Naive thymus-derived CD8-positive, alpha-beta T cell (primary cell): ENCODE measurements around the gene RETREG1. TPM values are rescaled to one million over a fixed set of nuclear protein-coding genes. Genes with fewer than 3 reads are reported as not detected.
A peak's percentile ranks its signal among the peaks of the same experiment; 100 is the strongest.
"Not testable (repeated sequence)": the region's sequence is repeated elsewhere in the genome, so short reads cannot be mapped to it uniquely, and the experiment has no call there.

Experiments
- ATAC-seq, 2 donors: fragments of 150-1000 bp; cut with Tn5 transposase in 1 of 2; sonication (Bioruptor Pico), chemical (Tn5 transposase) in 1 of 2; 1 replicate in 1 of 2; 2 replicates in 1 of 2; pipeline ENCODE4 v1.10.0; 2021; ENCODE audit warnings: mild to moderate bottlenecking in 2 of 2, moderate library complexity in 2 of 2
- POLR2A ChIA-PET: fragments of 350-600 bp; sonication (Branson Sonifier 250); formaldehyde crosslinking; loops from one replicate; lab custom pipeline; 2021; ENCODE audit warnings: antibody characterized with exemption; lab: Charles Lee
- DNase-seq, 10 donors: peaks; one replicate each; pipeline versions ENCODE4 v3.0.0 to v3.0.0-alpha.2; 2020 to 2022
- H3K27ac Mint-ChIP-seq, 10 donors: one replicate each; pipeline ENCODE4 v1.8.0; 2020 to 2022; ENCODE audit warnings: mild to moderate bottlenecking in 10 of 10, mixed read lengths in 10 of 10, moderate library complexity in 4 of 10, inconsistent platforms in 1 of 10
- H3K27me3 Mint-ChIP-seq, 5 donors: one replicate each; pipeline ENCODE4 v1.8.0; 2021 to 2022; ENCODE audit warnings: mixed read lengths in 5 of 5
- H3K36me3 Mint-ChIP-seq, 3 donors: one replicate each; pipeline ENCODE4 v1.8.0; 2020 to 2022; ENCODE audit warnings: mixed read lengths in 3 of 3, mild to moderate bottlenecking in 2 of 3, inconsistent platforms in 1 of 3
- H3K4me1 Mint-ChIP-seq, 4 donors: one replicate each; pipeline ENCODE4 v1.8.0; 2021 to 2022; ENCODE audit warnings: mixed read lengths in 4 of 4
- H3K4me3 Mint-ChIP-seq, 10 donors: one replicate each; pipeline ENCODE4 v1.8.0; 2020 to 2022; ENCODE audit warnings: mild to moderate bottlenecking in 10 of 10, mixed read lengths in 10 of 10, moderate library complexity in 6 of 10, inconsistent platforms in 1 of 10
- H3K9me3 Mint-ChIP-seq, 9 donors: one replicate each; pipeline ENCODE4 v1.8.0; 2020 to 2022; ENCODE audit warnings: mixed read lengths in 9 of 9, mild to moderate bottlenecking in 3 of 9, inconsistent platforms in 1 of 9, moderate library complexity in 1 of 9
- polyA plus RNA-seq, 3 donors: library from polyadenylated mRNA; unstranded; fragments of 300-500 nt; fragmentation: Illumina TruSeq; gene quantifications; one replicate each; pipeline ENCODE4 v1.2.3, GENCODE V29; 2021
- total RNA-seq, 8 experiments: library from RNA in 2 of 8; stranded (reverse) in 2 of 8; gene quantifications; one replicate each; pipeline ENCODE4 v1.2.3 and lab custom pipeline; 2021 to 2026

The RETREG1 gene
- total and polyA plus RNA-seq, 5 experiments from 2014 or later = 69.9 to 129 (median 78.7) TPM

DNA sequence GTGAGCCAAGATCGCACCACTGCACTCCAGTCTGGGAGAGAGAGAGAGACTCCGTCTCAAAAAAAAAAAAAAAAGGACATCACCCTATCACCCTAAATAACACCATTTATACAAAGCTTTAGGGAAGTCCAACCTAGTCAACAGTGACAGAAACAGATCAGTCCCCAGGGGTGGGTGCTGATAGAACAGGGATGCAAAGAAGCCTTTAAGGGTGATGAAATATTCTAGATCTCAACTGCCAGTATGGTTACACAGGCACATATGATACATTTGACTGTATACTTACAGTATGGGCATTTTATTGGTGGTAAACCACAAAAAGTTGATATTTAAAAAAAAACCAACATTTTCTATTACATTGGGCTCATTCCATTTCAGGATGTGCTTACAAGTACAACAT, 4.8 kb downstream of the RETREG1 start:
- DNase-seq (peak in 2 of 10 donors; percentile 31 to 37), ATAC-seq (no peak)
- Mint-ChIP-seq H3K27me3 (no peaks in the 10 kb centered on the region), H3K36me3 (peaks cover 0 to 40% (median 6%) of the 10 kb centered on the region in 3 donors), H3K4me3 (peak overlapping the region in 6 of 10 donors; percentile 32 to 68 (median 46)), H3K27ac (peak overlapping the region in 3 of 10 donors; percentile 15 to 84 (median 53)), H3K4me1 (peaks cover 34 to 82% (median 77%) of the 10 kb centered on the region in 4 donors), H3K9me3 (no peaks in the 10 kb centered on the region)
- POLR2A ChIA-PET = interaction anchor here (0.8 to 0.9 kb wide), 3 partner anchors 15 to 18 kb away, joined by 3 read pairs; no protein-coding TSS in a partner anchor

DNA sequence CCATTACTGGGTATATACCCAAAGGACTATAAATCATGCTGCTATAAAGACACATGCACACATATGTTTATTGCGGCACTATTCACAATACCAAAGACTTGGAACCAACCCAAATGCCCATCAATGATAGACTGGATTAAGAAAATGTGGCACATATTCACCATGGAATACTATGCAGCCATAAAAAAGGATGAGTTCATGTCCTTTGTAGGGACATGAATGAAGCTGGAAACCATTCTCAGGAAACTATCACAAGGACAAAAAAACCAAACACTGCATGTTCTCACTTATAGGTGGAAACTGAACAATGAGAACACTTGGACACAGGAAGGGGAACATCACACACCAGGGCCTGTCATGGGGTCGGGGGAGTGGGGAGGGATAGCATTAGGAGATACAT, 5.9 kb downstream of the RETREG1 start:
- Mint-ChIP-seq H3K27ac (peak overlapping the region in 5 of 10 donors; percentile 35 to 63 (median 43)), H3K4me3 (peak overlapping the region in 5 of 10 donors; percentile 11 to 68 (median 44)), H3K36me3 (peaks cover 4 to 50% (median 16%) of the 10 kb centered on the region in 3 donors), H3K4me1 (peaks cover 40 to 89% (median 83%) of the 10 kb centered on the region in 4 donors)
- H3K9me3 Mint-ChIP-seq, DNase-seq, POLR2A ChIA-PET, H3K27me3 Mint-ChIP-seq, ATAC-seq: not testable (repeated sequence)

DNA sequence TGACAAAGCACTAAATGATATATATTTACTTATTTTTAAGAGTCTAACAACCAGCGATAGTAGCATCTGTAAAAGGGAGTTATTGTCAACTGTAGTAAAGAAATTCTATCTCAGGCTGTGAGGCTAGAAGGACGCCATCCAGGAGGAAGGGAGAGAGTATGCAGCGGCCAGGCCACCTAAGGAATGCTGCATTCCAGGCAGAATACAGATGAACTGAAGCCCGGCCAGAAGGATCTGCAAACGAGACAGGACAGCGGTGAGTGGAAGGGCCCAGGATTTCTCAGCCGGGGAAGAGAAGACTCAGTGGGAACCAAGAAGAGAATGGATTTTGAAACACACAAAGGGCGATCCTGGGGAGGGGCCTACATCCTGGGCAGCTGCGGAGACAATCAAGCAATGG, 7.4 kb downstream of the RETREG1 start:
- DNase-seq = no peak
- peak overlapping the region in 5 of 10 donors; percentile 1 to 63 (median 6) for H3K4me3 Mint-ChIP-seq

DNA sequence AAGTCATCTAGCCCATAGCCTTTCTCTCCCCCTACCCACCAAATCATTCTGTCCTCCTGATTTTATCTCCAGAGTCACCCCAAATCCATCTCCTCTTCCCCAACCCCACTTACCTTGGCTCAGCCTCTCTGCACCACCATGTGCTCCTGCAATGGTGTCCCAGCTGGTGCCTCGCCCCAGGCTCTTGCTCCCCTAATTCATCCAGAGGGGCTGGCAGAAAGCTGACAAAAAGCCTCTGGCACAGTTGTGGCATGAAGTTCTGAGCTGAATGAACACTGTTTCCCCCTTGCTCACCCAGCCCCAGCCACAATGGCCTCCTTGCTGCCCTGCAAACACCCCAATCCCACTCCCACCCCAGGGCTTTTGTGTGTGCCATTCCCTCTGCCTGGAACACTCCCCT, 10.2 kb downstream of the RETREG1 start:
- Mint-ChIP-seq H3K27ac (peak overlapping the region in 6 of 10 donors; percentile 23 to 87 (median 58)), H3K4me1 (peaks cover 49 to 92% (median 83%) of the 10 kb centered on the region in 4 donors), H3K9me3 (peaks cover 0 to 3% (median 0%) of the 10 kb centered on the region in 9 donors), H3K4me3 (peak overlapping the region in 1 of 10 donors; percentile 60), H3K27me3 (no peaks in the 10 kb centered on the region), H3K36me3 (peaks cover 4 to 66% (median 29%) of the 10 kb centered on the region in 3 donors)
- ATAC-seq = no peak
- DNase-seq = no peak
- POLR2A ChIA-PET = interaction anchor here (0.7 kb wide), 1 partner anchor 11 kb away, joined by 4 read pairs; the partner anchor contains the start of gene RETREG1

More for the DNA sequence above, 7.4 kb downstream of the RETREG1 start:
- ATAC-seq = no peak
- Mint-ChIP-seq H3K36me3 (peaks cover 4 to 56% (median 24%) of the 10 kb centered on the region in 3 donors), H3K27me3 (no peaks in the 10 kb centered on the region), H3K4me1 (peaks cover 44 to 92% (median 85%) of the 10 kb centered on the region in 4 donors), H3K9me3 (peaks cover 0 to 3% (median 0%) of the 10 kb centered on the region in 9 donors), H3K27ac (peak overlapping the region in 5 of 10 donors; percentile 7 to 65 (median 39))
- POLR2A ChIA-PET = no interaction called here

DNA sequence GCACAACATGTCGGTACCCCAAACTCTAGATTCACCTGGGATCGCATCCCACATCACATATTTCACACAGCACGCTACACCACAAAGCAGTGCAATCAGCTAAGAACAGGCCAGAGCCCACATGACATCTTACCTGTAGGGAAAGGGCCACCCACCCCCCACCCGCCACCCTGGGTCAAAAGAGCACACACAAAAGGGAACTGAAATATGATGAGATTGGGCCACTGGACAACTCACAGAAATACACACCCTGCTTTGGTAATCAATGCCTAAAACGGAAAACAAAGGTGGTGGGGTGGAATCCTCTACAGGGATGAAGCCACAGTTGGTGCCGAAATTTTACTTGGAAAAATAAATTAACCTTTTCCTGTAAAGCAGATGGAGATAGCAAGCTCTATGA, 13.1 kb downstream of the RETREG1 start:
- Mint-ChIP-seq H3K36me3 (peaks cover 4 to 71% (median 29%) of the 10 kb centered on the region in 3 donors), H3K27me3 (no peaks in the 10 kb centered on the region), H3K9me3 (peaks cover 0 to 3% (median 0%) of the 10 kb centered on the region in 9 donors), H3K27ac (peak overlapping the region in 7 of 10 donors; percentile 22 to 92 (median 85)), H3K4me1 (peaks cover 48 to 87% (median 77%) of the 10 kb centered on the region in 4 donors), H3K4me3 (peak overlapping the region in 1 of 10 donors; percentile 9)
- POLR2A ChIA-PET = no interaction called here
- no peak for DNase-seq
- ATAC-seq = no peak

DNA sequence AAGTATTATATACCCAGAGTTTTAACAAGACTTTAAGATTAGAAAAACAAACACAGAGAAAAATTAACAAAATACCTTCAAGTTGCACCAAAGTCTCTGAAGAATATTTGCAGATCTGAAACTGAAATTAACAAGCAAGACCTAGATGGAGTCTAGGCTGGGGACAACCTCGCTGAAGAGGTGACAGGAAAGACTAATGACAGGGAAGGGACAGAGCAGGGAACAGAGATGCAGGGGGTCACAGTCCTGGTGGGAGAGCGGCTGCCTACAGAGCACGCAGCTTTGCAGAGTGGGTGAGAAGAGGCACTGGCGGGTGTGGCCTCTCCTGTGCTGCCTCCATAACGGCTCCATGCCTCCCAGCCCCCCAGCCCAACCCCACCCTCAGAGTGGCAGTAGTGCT, 13.5 kb downstream of the RETREG1 start:
- POLR2A ChIA-PET = no interaction called here
- DNase-seq = no peak
- Mint-ChIP-seq H3K36me3 (peaks cover 8 to 71% (median 33%) of the 10 kb centered on the region in 3 donors), H3K4me3 (peak overlapping the region in 1 of 10 donors; percentile 24), H3K27me3 (no peaks in the 10 kb centered on the region), H3K27ac (peak overlapping the region in 9 of 10 donors; percentile 3 to 92 (median 52)), H3K4me1 (peaks cover 49 to 87% (median 77%) of the 10 kb centered on the region in 4 donors), H3K9me3 (peaks cover 0 to 3% (median 0%) of the 10 kb centered on the region in 9 donors)
- ATAC-seq = no peak

DNA sequence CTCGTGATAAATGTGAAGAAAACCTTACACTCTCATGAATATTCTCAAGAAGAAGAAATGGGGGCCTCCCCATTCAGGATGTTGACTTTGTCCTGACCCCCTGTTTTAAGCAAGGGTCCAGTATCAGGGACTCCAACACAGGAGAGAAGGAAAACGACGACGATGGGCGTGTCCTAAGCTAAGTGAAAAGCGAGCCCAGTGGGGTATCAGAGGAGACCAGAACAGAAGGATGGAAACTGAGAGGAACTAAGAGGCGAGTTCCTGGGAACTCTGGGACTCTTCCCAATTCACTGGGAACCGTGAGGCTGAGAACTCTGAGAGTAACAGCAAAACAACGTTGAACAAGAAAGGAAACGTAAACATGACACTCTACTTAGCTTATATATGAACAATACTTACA, 14.6 kb downstream of the RETREG1 start:
- Mint-ChIP-seq H3K27me3 (no peaks in the 10 kb centered on the region), H3K4me3 (peak overlapping the region in 4 of 10 donors; percentile 14 to 37 (median 19)), H3K4me1 (peaks cover 56 to 93% (median 83%) of the 10 kb centered on the region in 4 donors), H3K27ac (peak overlapping the region in 8 of 10 donors; percentile 18 to 87 (median 43)), H3K36me3 (peaks cover 9 to 72% (median 37%) of the 10 kb centered on the region in 3 donors), H3K9me3 (peaks cover 0 to 3% (median 0%) of the 10 kb centered on the region in 9 donors)
- POLR2A ChIA-PET = no interaction called here
- ATAC-seq (no peak), DNase-seq (no peak)

DNA sequence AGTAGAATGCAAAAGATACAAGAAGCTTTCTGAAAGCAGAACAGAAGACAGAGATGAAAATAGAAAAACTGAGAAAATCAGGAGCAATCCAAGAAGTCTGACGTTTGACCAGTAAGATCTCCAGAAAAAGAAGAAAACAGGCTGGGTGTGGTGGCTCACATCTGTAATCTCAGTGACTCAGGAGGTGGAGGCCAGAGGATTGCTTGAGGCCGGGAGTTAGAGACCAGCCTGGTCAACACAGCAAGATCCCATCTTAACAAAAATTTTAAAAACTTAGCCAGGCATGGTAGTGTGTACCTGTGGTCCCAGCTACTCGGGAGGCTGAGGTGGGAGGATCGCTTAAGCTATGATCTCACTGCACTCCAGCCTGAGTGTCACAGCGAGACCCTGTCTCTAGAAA, 15.9 kb downstream of the RETREG1 start:
- H3K27me3 Mint-ChIP-seq = no peaks in the 10 kb centered on the region
- DNase-seq (no peak), ATAC-seq (no peak)
- no peaks in the 10 kb centered on the region for H3K9me3 Mint-ChIP-seq
- H3K4me1 Mint-ChIP-seq = peaks cover 54 to 93% (median 83%) of the 10 kb centered on the region in 4 donors
- peak overlapping the region in 9 of 10 donors; percentile 37 to 88 (median 74) for H3K27ac Mint-ChIP-seq
- POLR2A ChIA-PET = no interaction called here
- H3K36me3 Mint-ChIP-seq = peaks cover 5 to 64% (median 26%) of the 10 kb centered on the region in 3 donors
- H3K4me3 Mint-ChIP-seq = peak overlapping the region in 6 of 10 donors; percentile 10 to 66 (median 54)

DNA sequence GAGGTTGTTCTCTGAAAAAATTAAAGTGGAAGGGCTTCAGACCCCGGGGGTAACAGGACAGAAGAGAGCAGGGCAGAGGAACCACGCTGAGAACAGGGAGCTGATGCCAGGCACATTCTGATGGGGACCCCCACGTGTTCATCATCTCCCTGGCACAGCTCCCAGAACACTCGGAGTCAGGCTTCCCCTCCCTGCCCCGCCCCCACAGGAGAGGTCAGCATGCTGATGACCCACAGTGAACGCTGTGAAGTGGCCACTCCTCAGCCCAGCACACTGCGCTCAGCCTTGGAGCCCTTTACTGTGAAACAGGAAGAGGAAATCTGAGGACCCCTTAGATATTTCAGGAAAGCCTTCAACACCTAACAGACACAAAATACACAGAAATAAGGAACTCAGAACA, 16.4 kb downstream of the RETREG1 start:
- H3K4me1 Mint-ChIP-seq = peaks cover 56 to 93% (median 84%) of the 10 kb centered on the region in 4 donors
- no peak for ATAC-seq
- H3K4me3 Mint-ChIP-seq = peak overlapping the region in 6 of 10 donors; percentile 10 to 66 (median 54)
- H3K27me3 Mint-ChIP-seq = no peaks in the 10 kb centered on the region
- no peak for DNase-seq
- no peaks in the 10 kb centered on the region for H3K9me3 Mint-ChIP-seq
- POLR2A ChIA-PET = no interaction called here
- H3K27ac Mint-ChIP-seq = peak overlapping the region in 9 of 10 donors; percentile 1 to 88 (median 86)
- peaks cover 5 to 59% (median 23%) of the 10 kb centered on the region in 3 donors for H3K36me3 Mint-ChIP-seq

DNA sequence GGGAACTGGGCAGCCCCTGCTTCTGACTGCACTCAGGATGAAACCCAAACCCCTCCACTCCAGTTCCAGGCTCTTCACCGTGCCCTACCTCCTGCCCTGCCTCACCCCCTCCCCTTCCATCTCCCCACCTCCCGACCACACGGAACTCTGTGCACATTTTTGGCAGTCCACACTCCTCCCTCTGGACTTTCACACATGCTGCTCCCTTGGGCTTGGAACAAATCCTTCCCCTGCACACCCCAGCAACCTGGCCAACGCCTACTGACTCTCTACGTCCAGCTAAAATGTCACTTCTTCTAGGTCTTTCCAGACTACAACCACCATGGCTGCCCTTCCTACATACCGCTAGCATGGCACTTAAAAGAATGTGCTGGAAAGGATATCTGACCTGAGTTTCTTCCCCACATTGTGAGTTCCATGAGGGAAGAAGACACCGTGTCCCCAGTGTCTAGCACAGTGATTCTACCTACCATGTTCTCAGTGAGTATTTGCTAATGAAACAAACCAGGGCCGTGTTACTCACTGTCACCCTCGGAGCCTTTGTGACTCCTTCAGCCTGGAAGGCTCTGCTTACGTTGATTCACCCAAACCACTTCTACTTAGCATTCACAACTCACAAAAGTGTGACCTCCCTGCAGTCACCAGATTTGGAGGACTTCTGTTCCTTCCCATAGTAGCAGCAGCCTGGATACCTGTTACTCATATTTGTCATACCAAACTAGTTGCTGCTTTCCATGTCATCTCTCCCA, 18.7 kb downstream of the RETREG1 start:
- Mint-ChIP-seq H3K36me3 (peaks cover 5 to 63% (median 22%) of the 10 kb centered on the region in 3 donors), H3K4me3 (peak overlapping the region in 5 of 10 donors; percentile 1 to 53 (median 9)), H3K27ac (peak overlapping the region in 7 of 10 donors; percentile 22 to 89 (median 80)), H3K27me3 (no peaks in the 10 kb centered on the region), H3K9me3 (no peaks in the 10 kb centered on the region), H3K4me1 (peaks cover 53 to 91% (median 82%) of the 10 kb centered on the region in 4 donors)
- POLR2A ChIA-PET = interaction anchor here (1.3 kb wide), 1 partner anchor 68 kb away, joined by 3 read pairs; no protein-coding TSS in a partner anchor
- ATAC-seq = no peak
- no peak for DNase-seq

DNA sequence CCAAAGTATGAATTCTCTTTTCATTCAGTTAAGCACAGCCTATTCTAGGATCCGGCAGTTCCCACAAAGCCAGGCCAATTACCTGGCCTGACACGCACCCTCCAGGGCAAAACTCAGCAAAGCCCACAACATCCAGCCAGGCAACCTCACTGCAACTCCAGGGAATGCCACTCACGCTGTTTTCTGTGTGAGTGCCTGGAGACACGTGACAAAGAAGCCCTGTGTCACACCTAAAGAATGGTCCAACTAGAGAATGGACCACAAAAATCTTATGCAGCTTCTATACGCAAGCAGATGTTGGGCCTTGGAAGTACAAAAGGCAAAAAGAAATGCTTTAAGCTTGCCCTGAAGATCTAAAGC, 20.2 kb downstream of the RETREG1 start:
- peak overlapping the region in 2 of 10 donors; percentile 15 to 16 for H3K4me3 Mint-ChIP-seq
- no peak for DNase-seq
- peak overlapping the region in 6 of 10 donors; percentile 42 to 81 (median 66) for H3K27ac Mint-ChIP-seq
- peaks cover 51 to 91% (median 86%) of the 10 kb centered on the region in 4 donors for H3K4me1 Mint-ChIP-seq
- no peaks in the 10 kb centered on the region for H3K27me3 Mint-ChIP-seq
- POLR2A ChIA-PET = no interaction called here
- H3K36me3 Mint-ChIP-seq = peaks cover 5 to 49% (median 17%) of the 10 kb centered on the region in 3 donors
- no peak for ATAC-seq
- H3K9me3 Mint-ChIP-seq = no peaks in the 10 kb centered on the region

DNA sequence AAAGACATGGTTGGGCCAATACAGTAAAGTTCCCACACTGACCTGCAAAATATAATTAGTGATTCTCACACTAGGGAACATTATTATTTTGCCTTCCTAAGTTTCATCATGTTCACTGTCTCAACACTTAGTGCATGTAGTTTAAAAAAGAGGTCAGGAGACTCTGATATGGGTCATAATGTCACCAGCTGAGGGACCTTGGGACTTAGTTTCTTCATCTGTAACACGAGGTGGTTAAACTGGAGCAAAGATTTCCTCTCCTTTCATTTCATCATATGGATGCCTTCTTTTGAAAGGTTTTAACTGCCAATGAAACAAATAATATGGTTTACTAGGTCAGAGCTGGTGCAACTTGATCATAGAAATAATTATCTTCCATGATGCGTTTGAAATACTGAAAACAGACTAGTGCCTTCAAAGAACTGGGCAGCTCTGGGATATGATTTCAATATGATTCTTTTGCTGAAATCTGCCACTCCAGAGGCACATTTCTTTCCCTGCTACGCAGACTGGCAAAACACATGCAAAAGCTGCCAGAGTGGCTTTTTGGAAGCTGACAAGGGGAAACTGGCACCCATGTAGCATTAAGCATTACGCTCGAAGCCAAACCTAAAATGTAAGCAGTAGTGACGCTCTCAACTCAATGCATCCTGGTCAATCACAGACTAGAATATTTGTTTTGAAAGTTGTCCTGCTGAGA, 20.8 kb downstream of the RETREG1 start:
- DNase-seq (no peak), ATAC-seq (no peak)
- Mint-ChIP-seq H3K4me1 (peaks cover 53 to 94% (median 89%) of the 10 kb centered on the region in 4 donors), H3K36me3 (peaks cover 5 to 48% (median 17%) of the 10 kb centered on the region in 3 donors), H3K27me3 (no peaks in the 10 kb centered on the region), H3K4me3 (peak overlapping the region in 2 of 10 donors; percentile 16 to 63), H3K27ac (peak overlapping the region in 7 of 10 donors; percentile 9 to 81 (median 60)), H3K9me3 (no peaks in the 10 kb centered on the region)
- POLR2A ChIA-PET = no interaction called here
